HEK293T (cell line): ENCODE measurements around the gene VPS35L.

Experiments
- CTCF ChIA-PET: fragments of 350-600 bp; formaldehyde crosslinking; extraction: SDS; loops from one replicate; lab custom pipeline; 2021; ENCODE audit warnings: antibody characterized with exemption, inconsistent platforms; lab: Yijun Ruan, JAX
- POLR2A ChIA-PET: fragments of 350-600 bp; formaldehyde crosslinking; extraction: SDS; loops from one replicate; lab custom pipeline; 2020; ENCODE audit warnings: antibody characterized with exemption, inconsistent platforms; lab: Yijun Ruan, JAX
- DNase-seq: peaks from one replicate; pipeline ENCODE4 v3.0.0; 2012; ENCODE audit warnings: mixed read lengths; ENCODE audit errors: extremely low spot score
- ARNT ChIP-seq: fragments of 450-650 bp; IDR thresholded peaks from 2 replicates; pipeline ENCODE4 v1.6.1; 2017; ENCODE audit warnings: mild to moderate bottlenecking
- BHLHE40 ChIP-seq: fragments of 450-650 bp; IDR thresholded peaks from 2 replicates; pipeline ENCODE4 v1.6.1; 2016; ENCODE audit warnings: mild to moderate bottlenecking, moderate library complexity, borderline replicate concordance
- CTBP1 ChIP-seq: fragments of 450-650 bp; IDR thresholded peaks from 2 replicates; pipeline ENCODE4 v1.6.1; 2016; ENCODE audit warnings: borderline replicate concordance
- ELF4 ChIP-seq: fragments of 450-650 bp; IDR thresholded peaks from 2 replicates; pipeline ENCODE4 v1.6.1; 2017; ENCODE audit warnings: antibody characterized with exemption
- FOXA1 ChIP-seq: fragments of 450-650 bp; IDR thresholded peaks from 2 replicates; pipeline ENCODE4 v1.6.1; 2016; ENCODE audit warnings: mild to moderate bottlenecking
- FOXK2 ChIP-seq: fragments of 450-650 bp; IDR thresholded peaks from 2 replicates; pipeline ENCODE4 v1.6.1; 2016; ENCODE audit warnings: mild to moderate bottlenecking
- FOXM1 ChIP-seq: fragments of 450-650 bp; IDR thresholded peaks from 2 replicates; pipeline ENCODE4 v1.6.1; 2017; ENCODE audit warnings: mild to moderate bottlenecking, borderline replicate concordance
- HDGF ChIP-seq: fragments of 450-650 bp; IDR thresholded peaks from 2 replicates; pipeline ENCODE4 v1.6.1; 2017; ENCODE audit warnings: antibody characterized with exemption, borderline replicate concordance
- L3MBTL2 ChIP-seq: fragments of 450-650 bp; conservative IDR thresholded peaks from 2 replicates; pipeline ENCODE4 v1.6.1; 2016; ENCODE audit warnings: mild to moderate bottlenecking
- LEF1 ChIP-seq: fragments of 450-650 bp; IDR thresholded peaks from 2 replicates; pipeline ENCODE4 v1.6.1; 2017; ENCODE audit warnings: mild to moderate bottlenecking, borderline replicate concordance
- NFRKB ChIP-seq: fragments of 450-650 bp; IDR thresholded peaks from 2 replicates; pipeline ENCODE4 v1.6.1; 2016; ENCODE audit warnings: mild to moderate bottlenecking, moderate library complexity
- SP1 ChIP-seq: fragments of 450-650 bp; IDR thresholded peaks from 2 replicates; pipeline ENCODE4 v1.6.1; 2017
- SUZ12 ChIP-seq: fragments of 450-650 bp; IDR thresholded peaks from 2 replicates; pipeline ENCODE4 v1.6.1; 2016; ENCODE audit warnings: mild to moderate bottlenecking
- TARDBP ChIP-seq: fragments of 450-650 bp; IDR thresholded peaks from 2 replicates; pipeline ENCODE4 v1.6.1; 2016
- ZNF384 ChIP-seq: fragments of 450-650 bp; IDR thresholded peaks from 2 replicates; pipeline ENCODE4 v1.6.1; 2016
- TF ChIP-seq, protein P1 (sequence below): fragments of 450-650 bp; IDR thresholded peaks from 2 replicates; pipeline ENCODE4 v1.6.1; 2016

VPS35L gene

GRCh38 chr16:19735074-19735867 is 179.8 kb downstream of the VPS35L start:
- no peak for DNase-seq
- ChIA-PET POLR2A (no interaction called here), CTCF (no interaction called here)
- TF ChIP-seq NFRKB, result no peak
- TF ChIP-seq SP1, result no peak
- no peak for TF ChIP-seq FOXM1
- no peak for TF ChIP-seq CTBP1
- no peak for TF ChIP-seq TARDBP
- TF ChIP-seq SUZ12, result no peak
- TF ChIP-seq FOXA1, result no peak
- TF ChIP-seq ELF4, result no peak
- no peak for TF ChIP-seq BHLHE40
- no peak for TF ChIP-seq L3MBTL2

GRCh38 chr16:19737306-19738038 is 182.0 kb downstream of the VPS35L start:
- DNase-seq, result no peak
- ChIA-PET POLR2A (no interaction called here), CTCF (no interaction called here)
- TF ChIP-seq BHLHE40, result no peak
- TF ChIP-seq, protein P1, sequence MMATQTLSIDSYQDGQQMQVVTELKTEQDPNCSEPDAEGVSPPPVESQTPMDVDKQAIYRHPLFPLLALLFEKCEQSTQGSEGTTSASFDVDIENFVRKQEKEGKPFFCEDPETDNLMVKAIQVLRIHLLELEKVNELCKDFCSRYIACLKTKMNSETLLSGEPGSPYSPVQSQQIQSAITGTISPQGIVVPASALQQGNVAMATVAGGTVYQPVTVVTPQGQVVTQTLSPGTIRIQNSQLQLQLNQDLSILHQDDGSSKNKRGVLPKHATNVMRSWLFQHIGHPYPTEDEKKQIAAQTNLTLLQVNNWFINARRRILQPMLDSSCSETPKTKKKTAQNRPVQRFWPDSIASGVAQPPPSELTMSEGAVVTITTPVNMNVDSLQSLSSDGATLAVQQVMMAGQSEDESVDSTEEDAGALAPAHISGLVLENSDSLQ, result no peak

- no peak for DNase-seq
- TF ChIP-seq ZNF384, result no peak
- ChIA-PET CTCF (no interaction called here), POLR2A (no interaction called here)
Observed at GRCh38 chr16:19741354-19741753, 185.9 kb downstream of the VPS35L start.

DNA sequence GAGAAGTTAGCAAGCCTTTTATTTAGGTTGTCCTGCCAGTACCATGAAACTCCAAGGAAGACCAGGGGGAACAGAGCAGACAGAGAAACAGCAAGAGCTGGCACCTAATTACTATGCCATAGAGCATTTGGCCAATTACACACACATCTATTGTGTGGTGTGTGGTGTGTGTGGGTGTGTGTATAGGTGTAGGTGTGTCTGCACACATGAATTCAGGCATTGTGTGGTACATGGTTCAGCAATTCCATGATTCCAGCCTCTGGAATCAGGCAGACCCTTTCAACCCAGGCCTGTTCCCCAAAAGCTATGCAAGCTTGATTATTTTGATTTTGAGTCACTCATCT is 188.3 kb downstream of the VPS35L start:
- ChIA-PET CTCF (no interaction called here), POLR2A (no interaction called here)
- no peak for TF ChIP-seq ZNF384
- TF ChIP-seq L3MBTL2, result no peak
- no peak for TF ChIP-seq NFRKB
- no peak for TF ChIP-seq SUZ12
- no peak for TF ChIP-seq LEF1
- no peak for TF ChIP-seq TARDBP
- no peak for TF ChIP-seq FOXA1
- TF ChIP-seq ARNT, result no peak
- no peak for TF ChIP-seq BHLHE40
- no peak for TF ChIP-seq CTBP1
- no peak for TF ChIP-seq SP1
- TF ChIP-seq, protein P1, result no peak
- no peak for TF ChIP-seq HDGF
- no peak for TF ChIP-seq FOXK2
- no peak for TF ChIP-seq ELF4
- no peak for TF ChIP-seq FOXM1
- no peak for DNase-seq

DNA sequence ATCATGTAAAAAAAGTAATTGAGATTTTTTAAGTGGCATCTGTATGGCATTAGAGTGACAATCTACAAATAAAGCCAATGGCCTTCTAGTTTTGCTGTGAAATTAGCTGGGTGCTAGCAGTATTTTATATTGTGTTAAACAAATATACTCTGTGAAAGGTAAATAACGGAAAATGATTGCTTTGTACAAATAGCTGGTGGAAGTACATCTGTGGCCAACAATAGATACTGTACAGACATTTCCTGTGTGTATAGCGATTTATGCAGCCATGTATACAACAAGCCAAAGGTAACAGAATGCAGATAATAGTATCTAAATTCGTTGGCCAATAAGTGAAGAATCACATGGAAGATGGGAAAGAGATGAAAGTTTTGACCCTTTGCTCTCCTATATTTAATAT is 189.2 kb downstream of the VPS35L start:
- TF ChIP-seq TARDBP (no peak), FOXA1 (no peak), CTBP1 (no peak), SUZ12 (no peak), NFRKB (no peak), FOXM1 (no peak), ARNT (no peak), LEF1 (no peak), L3MBTL2 (no peak), BHLHE40 (no peak), FOXK2 (no peak), SP1 (no peak), HDGF (no peak), ELF4 (no peak), ZNF384 (no peak)
- TF ChIP-seq, protein P1, result no peak
- DNase-seq, result no peak
- POLR2A ChIA-PET, result no interaction called here
- CTCF ChIA-PET, result no interaction called here

GRCh38 chr16:19745286-19746010 is 189.9 kb downstream of the VPS35L start:
- DNase-seq, result no peak
- TF ChIP-seq ELF4 (no peak), HDGF (no peak), LEF1 (no peak), FOXM1 (no peak), TARDBP (no peak), ARNT (no peak), BHLHE40 (no peak), ZNF384 (no peak)
- ChIA-PET CTCF (interaction anchor here (0.6 kb wide), 1 partner anchor 1354 kb away, joined by 3 read pairs; no protein-coding TSS in a partner anchor), POLR2A (no interaction called here)
